ENCODE data around the gene WIZ. TPM values are rescaled to one million over a fixed set of nuclear protein-coding genes. Genes with fewer than 3 reads are reported as not detected.

The WIZ gene
- total and polyA plus RNA-seq, 4 donors = 14.5 to 42.6 (median 23.3) TPM

- Histone ChIP-seq H3K9me3 (ENCODE audit: control insufficient read depth in 4 of 4, insufficient read depth in 3 of 4, low read length in 3 of 4) (no peaks in the 10 kb centered on the region), H3K27ac (ENCODE audit: low read depth in 1 of 2, low read length in 1 of 2) (no peak overlapping the region), H3K27me3 (ENCODE audit: control insufficient read depth in 3 of 3, insufficient read depth in 3 of 3, low read length in 2 of 3) (peaks cover 0 to 4% (median 0%) of the 10 kb centered on the region in 3 donors), H3K9ac (ENCODE audit: insufficient read depth in 1 of 2, low read length in 2 of 2) (no peak overlapping the region), H3K36me3 (ENCODE audit: control insufficient read depth in 4 of 4, insufficient read depth in 4 of 4, low read length in 4 of 4) (peaks cover 0 to 8% (median 1%) of the 10 kb centered on the region in 4 donors), H3K4me3 (no peak overlapping the region), H3K4me1 (ENCODE audit: control insufficient read depth in 5 of 5, insufficient read depth in 5 of 5, low read length in 5 of 5) (peaks cover 2 to 16% (median 8%) of the 10 kb centered on the region in 5 donors)
- WGBS, 2 donors = 66 to 81% methylated on average over 17 of the region's 17 CpGs
- TF ChIP-seq CTCF (IDR thresholded peaks at IDR 0.05; ENCODE audit: control extremely low read depth, extremely low read depth) = no peak
- DNase-seq (no peak), ATAC-seq (ENCODE audit: insufficient read depth, low FRiP score) (no peak)
These were observed 1.5 kb downstream of the WIZ start for GRCh38 chr19:15448044-15448777.

- ATAC-seq (ENCODE audit: insufficient read depth, low FRiP score) (no peak), DNase-seq (no peak)
- 82 to 83% methylated on average over 4 of the region's 4 CpGs for WGBS, 2 donors
- Histone ChIP-seq H3K9me3 (ENCODE audit: control insufficient read depth in 4 of 4, insufficient read depth in 3 of 4, low read length in 3 of 4) (no peaks in the 10 kb centered on the region), H3K4me1 (ENCODE audit: control insufficient read depth in 5 of 5, insufficient read depth in 5 of 5, low read length in 5 of 5) (peaks cover 2 to 10% (median 5%) of the 10 kb centered on the region in 5 donors), H3K4me3 (no peak overlapping the region), H3K9ac (ENCODE audit: insufficient read depth in 1 of 2, low read length in 2 of 2) (no peak overlapping the region), H3K27me3 (ENCODE audit: control insufficient read depth in 3 of 3, insufficient read depth in 3 of 3, low read length in 2 of 3) (no peaks in the 10 kb centered on the region), H3K36me3 (ENCODE audit: control insufficient read depth in 4 of 4, insufficient read depth in 4 of 4, low read length in 4 of 4) (peaks cover 0 to 4% (median 1%) of the 10 kb centered on the region in 4 donors), H3K27ac (ENCODE audit: low read depth in 1 of 2, low read length in 1 of 2) (no peak overlapping the region)
- TF ChIP-seq CTCF (IDR thresholded peaks at IDR 0.05; ENCODE audit: control extremely low read depth, extremely low read depth) = no peak
These were observed 2.7 kb downstream of the WIZ start for GRCh38 chr19:15447057-15447456.

GRCh38 chr19:15445807-15446376 is 3.9 kb downstream of the WIZ start:
- no peak for ATAC-seq (ENCODE audit: insufficient read depth, low FRiP score)
- Histone ChIP-seq H3K27me3 (ENCODE audit: control insufficient read depth in 3 of 3, insufficient read depth in 3 of 3, low read length in 2 of 3) (no peaks in the 10 kb centered on the region), H3K36me3 (ENCODE audit: control insufficient read depth in 4 of 4, insufficient read depth in 4 of 4, low read length in 4 of 4) (peaks cover 0 to 4% (median 1%) of the 10 kb centered on the region in 4 donors), H3K4me1 (ENCODE audit: control insufficient read depth in 5 of 5, insufficient read depth in 5 of 5, low read length in 5 of 5) (peaks cover 2 to 10% (median 5%) of the 10 kb centered on the region in 5 donors), H3K9ac (ENCODE audit: insufficient read depth in 1 of 2, low read length in 2 of 2) (no peak overlapping the region), H3K27ac (ENCODE audit: low read depth in 1 of 2, low read length in 1 of 2) (peak overlapping the region in 1 of 2 donors; percentile 85), H3K9me3 (ENCODE audit: control insufficient read depth in 4 of 4, insufficient read depth in 3 of 4, low read length in 3 of 4) (no peaks in the 10 kb centered on the region), H3K4me3 (no peak overlapping the region)
- WGBS, 2 donors = 71 to 90% methylated on average over 7 of the region's 7 CpGs
- no peak for DNase-seq
- TF ChIP-seq CTCF (IDR thresholded peaks at IDR 0.05; ENCODE audit: control extremely low read depth, extremely low read depth) = no peak
